ENCODE measurements around the gene OR8A1. TPM values are rescaled to one million over a fixed set of nuclear protein-coding genes. Genes with fewer than 3 reads are reported as not detected.

The OR8A1 gene
- not detected in 2 replicates for total RNA-seq

DNA sequence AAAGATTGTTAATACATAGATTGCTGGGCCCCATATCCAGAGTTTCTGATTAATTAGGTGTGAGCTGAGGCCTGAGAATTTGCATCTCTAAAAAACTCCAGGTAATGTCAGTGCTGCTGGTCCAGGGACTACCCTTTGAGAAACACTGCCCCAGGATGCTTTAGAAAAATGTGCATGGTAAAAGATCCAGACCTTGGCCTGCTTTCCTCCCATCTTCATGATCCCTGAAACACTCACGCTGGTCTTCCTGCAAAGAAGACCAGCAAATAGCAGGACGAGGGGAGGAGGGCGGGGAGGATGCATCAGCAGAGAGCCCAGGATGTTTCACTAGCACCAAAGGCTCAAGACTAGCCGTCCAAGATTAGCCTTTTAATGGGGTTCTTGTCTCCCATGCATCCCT, at the start of gene OR8A1:
Gene OR8A1 (plus strand): TSS at position 301 of the 400 bp plus-strand sequence. CDS start 123 bp downstream, outside the sequence.
- TF ChIP-seq, protein P1, sequence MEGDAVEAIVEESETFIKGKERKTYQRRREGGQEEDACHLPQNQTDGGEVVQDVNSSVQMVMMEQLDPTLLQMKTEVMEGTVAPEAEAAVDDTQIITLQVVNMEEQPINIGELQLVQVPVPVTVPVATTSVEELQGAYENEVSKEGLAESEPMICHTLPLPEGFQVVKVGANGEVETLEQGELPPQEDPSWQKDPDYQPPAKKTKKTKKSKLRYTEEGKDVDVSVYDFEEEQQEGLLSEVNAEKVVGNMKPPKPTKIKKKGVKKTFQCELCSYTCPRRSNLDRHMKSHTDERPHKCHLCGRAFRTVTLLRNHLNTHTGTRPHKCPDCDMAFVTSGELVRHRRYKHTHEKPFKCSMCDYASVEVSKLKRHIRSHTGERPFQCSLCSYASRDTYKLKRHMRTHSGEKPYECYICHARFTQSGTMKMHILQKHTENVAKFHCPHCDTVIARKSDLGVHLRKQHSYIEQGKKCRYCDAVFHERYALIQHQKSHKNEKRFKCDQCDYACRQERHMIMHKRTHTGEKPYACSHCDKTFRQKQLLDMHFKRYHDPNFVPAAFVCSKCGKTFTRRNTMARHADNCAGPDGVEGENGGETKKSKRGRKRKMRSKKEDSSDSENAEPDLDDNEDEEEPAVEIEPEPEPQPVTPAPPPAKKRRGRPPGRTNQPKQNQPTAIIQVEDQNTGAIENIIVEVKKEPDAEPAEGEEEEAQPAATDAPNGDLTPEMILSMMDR (conservative IDR thresholded peaks at IDR 0.05; ENCODE audit: low read depth, low read length): no peak
- H3K4me3 ChIP-seq (ENCODE audit: low read depth, low read length): no peak within 1 kb of the TSS
- DNase-seq (ENCODE audit: low read depth): no peak

GRCh38 chr11:124520550-124520854, 49.3 kb upstream of the OR8A1 start:
- TF ChIP-seq, protein P1 (conservative IDR thresholded peaks at IDR 0.05; ENCODE audit: low read depth, low read length): no peak
- no peak for DNase-seq (ENCODE audit: low read depth)
- no peak overlapping the region for H3K4me3 ChIP-seq (ENCODE audit: low read depth, low read length)

GRCh38 chr11:124533626-124534025, 36.2 kb upstream of the OR8A1 start:
- TF ChIP-seq, protein P1 (conservative IDR thresholded peaks at IDR 0.05; ENCODE audit: low read depth, low read length): no peak
- DNase-seq (ENCODE audit: low read depth): no peak
- H3K4me3 ChIP-seq (ENCODE audit: low read depth, low read length): no peak overlapping the region

DNA sequence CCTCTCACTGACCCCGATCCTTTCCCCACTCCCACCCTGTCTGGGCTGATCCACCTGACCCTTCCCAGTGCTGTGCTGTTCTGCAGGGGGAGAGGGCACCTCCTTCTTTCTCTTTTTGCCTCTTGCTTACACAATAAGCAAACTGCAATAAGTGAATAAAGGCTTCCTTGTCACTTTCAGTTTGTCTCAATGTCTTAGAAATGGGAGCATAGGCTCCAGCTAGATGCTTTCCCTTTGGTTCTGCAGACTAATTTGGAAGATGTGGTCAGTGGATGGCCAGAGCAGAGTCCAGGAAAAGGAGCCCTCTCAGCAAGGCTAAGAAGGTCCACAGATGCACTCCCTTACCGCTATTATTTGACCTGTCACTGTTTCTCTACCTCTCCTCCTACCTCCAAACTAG, 35.7 kb upstream of the OR8A1 start:
- no peak for DNase-seq (ENCODE audit: low read depth)

DNA sequence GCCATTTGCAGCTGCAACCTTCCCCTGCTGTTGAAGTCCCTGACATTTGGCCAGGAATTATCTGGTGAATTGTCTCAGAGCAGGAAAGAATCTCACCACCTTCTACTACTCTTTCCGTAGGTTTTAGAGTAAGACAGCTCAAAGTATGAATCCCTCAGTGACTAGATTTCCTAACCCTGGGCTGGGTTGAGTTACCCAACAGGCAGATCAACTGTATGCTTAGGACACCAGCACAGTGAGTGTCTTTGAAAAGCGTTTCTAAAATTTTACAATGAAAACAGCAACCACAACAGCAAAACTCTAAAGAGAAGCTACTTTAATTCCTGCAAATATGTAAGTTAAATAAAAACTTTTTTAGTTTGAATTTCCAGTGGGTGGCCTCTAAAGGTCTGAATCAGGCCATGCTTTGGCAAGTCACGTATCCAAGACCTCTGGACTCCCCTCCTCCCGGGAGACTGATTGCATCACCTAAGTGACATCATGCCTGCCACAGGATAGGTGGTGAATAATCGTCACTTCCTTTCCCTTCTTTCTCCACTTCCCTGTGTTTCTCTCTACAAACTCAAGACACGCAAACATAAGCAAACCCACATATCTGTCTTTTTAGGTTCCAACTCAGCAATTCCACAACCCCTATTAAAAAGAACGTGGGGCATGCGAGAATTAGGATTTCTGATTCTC, 34.1 kb upstream of the OR8A1 start:
- H3K4me3 ChIP-seq (ENCODE audit: low read depth, low read length): no peak overlapping the region
- TF ChIP-seq, protein P1 (conservative IDR thresholded peaks at IDR 0.05; ENCODE audit: low read depth, low read length): no peak
- DNase-seq (ENCODE audit: low read depth): no peak

More for the DNA sequence above, 35.7 kb upstream of the OR8A1 start:
- H3K4me3 ChIP-seq (ENCODE audit: low read depth, low read length): no peak overlapping the region
- TF ChIP-seq, protein P1 (conservative IDR thresholded peaks at IDR 0.05; ENCODE audit: low read depth, low read length): no peak

DNA sequence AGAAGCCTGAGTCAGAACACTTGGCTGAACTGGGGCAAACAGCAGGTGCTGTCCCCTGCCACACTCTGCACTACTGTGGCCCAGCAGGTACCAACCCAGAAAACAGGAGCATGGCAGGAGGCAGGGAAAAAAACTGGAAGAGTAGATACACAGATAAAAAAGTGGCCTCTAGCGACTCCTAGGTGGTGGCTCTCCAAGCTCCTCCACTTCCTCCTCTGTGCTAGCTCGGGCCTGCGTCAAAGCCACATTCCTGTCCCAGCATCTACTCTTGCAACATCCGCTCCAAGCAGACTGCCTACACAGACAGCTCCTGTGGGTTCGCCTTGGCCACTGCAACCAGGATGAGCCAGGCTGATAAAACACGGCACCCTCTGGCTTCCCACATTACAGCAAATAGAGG, 33.3 kb upstream of the OR8A1 start:
- DNase-seq (ENCODE audit: low read depth): no peak
- TF ChIP-seq, protein P1 (conservative IDR thresholded peaks at IDR 0.05; ENCODE audit: low read depth, low read length): no peak
- H3K4me3 ChIP-seq (ENCODE audit: low read depth, low read length): no peak overlapping the region

- H3K4me3 ChIP-seq (ENCODE audit: low read depth, low read length): no peak overlapping the region
- TF ChIP-seq, protein P1 (conservative IDR thresholded peaks at IDR 0.05; ENCODE audit: low read depth, low read length): no peak
- DNase-seq (ENCODE audit: low read depth): peak; percentile 44
Measured at GRCh38 chr11:124538019-124538418, 31.8 kb upstream of the OR8A1 start.

All from epithelial cell of proximal tubule (primary cell).